Thoracic aorta endothelial cell (primary cell): ENCODE data around the gene TMTC1. TPM values are rescaled to one million over a fixed set of nuclear protein-coding genes. Genes with fewer than 3 reads are reported as not detected.

Experiments used
- total RNA-seq: library from RNA; depleted of rRNA; stranded (reverse); fragments of >200 nt; gene quantifications from 2 replicates; pipeline ENCODE4 v1.2.3, GENCODE V29; 2012

The TMTC1 gene
- 11.3 and 12.2 TPM in 2 replicates for total RNA-seq

GRCh38 chr12:29783773-29784666 is at the start of gene TMTC1:
Gene TMTC1, minus strand, starts transcription at chr12:29783942. Its CDS starts 191 bp downstream, at chr12:29783751.

GRCh38 chr12:29497588-29497987 is 286.2 kb downstream of the TMTC1 start, which contains the start of gene OVCH1:
Gene OVCH1, minus strand, starts transcription at chr12:29497686. Its CDS starts 0 bp downstream, at chr12:29497686.

